T-helper 1 cell treated with Interleukin-12 subunit alpha and Interleukin-12 subunit beta and Interleukin-4 antibody, amounts not matched to agents 30 ng/mL and 1 ng/mL, for 36 hours (primary cell): ENCODE data around the gene ANKMY2. TPM values are rescaled to one million over a fixed set of nuclear protein-coding genes. Genes with fewer than 3 reads are reported as not detected.
"Not testable (repeated sequence)": the region's sequence is repeated elsewhere in the genome, so short reads cannot be mapped to it uniquely, and the experiment has no call there.

Source experiments
- intact Hi-C: fragments of 100-400 bp; cut with micrococcal nuclease; formaldehyde crosslinking; loops from one replicate; pipeline ENCODE4 v1.15.1; 2024
- total RNA-seq: library from RNA; stranded (reverse); gene quantifications from 2 replicates; pipeline ENCODE4 v1.2.3, GENCODE V29; 2022

ANKMY2 gene
- total RNA-seq, 1 donor from 2014 or later = 7.7 TPM

DNA sequence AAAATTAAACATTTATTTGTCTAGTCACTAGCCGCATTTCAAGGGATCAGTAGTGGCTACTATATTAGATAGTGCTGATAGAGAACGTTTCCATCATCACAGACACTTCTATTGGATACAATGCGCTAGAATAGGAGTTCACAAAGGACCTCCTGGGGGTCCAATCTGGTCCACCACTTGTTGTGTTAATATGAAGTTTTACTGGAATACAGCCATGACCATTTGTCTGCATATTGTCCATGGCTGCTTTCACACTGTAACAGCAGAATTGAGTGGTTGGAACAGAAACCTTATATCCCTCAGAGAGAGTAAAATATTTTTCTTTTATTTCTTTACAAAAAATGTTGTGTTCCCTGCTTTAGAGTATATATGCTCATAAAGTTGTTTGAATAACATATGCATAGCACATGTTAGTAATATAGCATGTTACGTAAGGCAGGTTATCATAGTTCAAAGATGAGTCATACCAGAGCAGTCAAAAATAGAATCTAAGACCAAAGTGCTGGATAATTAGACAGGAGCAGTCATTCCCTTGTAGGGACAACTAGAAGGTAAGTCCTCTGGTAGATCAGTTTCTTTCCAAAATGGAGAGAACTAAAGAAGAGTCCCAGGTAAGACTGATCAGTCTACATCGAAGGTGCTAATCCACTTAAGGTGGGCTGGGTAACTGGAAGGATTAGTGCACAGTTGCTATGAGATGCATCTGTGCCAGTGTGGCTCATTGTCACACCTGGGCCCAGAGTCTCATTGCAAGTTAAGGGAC, 15.3 kb upstream of the ANKMY2 start:
- intact Hi-C loops = no loop called here

DNA sequence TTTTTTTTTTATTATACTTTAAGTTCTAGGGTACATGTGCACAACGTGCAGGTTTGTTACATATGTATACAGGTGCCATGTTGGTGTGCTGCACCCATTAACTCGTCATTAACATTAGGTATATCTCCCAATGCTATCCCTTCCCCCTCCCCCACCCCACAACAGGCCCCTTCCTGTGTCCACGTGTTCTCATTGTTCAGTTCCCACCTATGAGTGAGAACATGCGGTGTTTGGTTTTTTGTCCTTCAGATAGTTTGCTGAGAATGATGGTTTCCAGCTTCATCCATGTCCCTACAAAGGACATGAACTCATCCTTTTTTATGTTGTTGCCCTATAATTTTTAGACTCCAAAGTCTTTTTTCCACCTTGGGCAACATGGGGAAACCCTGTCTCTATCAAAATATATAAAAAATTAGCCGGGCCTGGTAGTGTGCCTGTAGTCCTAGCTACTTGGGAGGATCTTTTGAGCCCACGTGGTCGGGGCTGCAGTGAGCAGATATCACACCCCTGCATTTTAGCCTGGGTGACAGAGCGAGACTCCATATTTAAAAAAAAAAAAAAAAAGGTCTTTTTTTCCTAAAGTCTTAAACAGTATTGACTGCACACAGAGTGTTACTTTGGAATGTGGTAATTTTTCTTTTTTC, 14.4 kb upstream of the ANKMY2 start:
- intact Hi-C loops = not testable (repeated sequence)

DNA sequence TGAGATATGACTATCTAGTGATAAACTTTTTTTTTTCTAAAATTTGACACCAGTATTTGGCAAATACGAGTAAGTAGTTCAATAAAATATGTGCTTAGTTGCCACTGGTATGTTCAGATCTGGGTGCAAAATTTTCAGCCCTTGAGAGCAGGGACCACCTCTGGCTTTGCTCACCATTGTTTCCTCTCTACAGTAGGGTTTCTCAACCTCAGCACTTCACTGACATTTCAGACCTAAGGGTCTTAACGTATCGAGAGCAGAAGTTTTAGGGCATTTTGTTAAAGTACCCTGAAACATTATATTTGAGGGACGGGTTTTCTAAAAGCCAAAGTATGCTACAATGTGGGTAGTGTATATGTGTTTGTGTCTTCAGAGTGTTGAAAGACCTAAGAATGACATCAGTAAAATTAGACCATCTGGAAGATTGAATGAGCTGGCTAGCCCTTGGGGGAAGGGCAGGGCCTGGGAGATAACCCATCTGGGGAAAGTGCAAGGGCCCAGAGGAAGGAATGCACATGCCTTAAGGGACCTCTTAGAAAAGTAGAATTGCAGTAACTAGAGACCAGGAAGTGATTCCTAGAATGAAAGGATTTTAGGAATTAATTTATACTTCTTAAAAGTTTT, 12.2 kb upstream of the ANKMY2 start:
- intact Hi-C loops = no loop called here

DNA sequence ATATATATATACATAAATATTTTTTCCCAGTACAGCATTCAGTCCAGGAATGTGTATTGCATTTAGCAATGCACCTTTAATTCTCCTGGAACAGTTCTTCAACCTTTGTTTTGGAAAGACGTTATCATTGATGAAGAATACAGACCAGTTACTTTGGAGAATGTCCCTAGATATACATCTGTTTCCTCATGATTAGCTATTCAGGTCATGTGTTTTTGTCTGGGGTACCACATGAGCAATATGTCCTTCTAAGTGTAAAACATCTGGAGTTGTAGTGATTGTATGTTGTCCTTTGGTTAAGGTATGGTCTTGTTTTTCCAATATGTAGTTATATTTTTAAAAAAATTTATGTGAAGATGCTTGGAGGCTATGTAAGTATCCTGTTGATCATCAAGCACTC, 10.6 kb upstream of the ANKMY2 start:
- intact Hi-C loops = no loop called here

DNA sequence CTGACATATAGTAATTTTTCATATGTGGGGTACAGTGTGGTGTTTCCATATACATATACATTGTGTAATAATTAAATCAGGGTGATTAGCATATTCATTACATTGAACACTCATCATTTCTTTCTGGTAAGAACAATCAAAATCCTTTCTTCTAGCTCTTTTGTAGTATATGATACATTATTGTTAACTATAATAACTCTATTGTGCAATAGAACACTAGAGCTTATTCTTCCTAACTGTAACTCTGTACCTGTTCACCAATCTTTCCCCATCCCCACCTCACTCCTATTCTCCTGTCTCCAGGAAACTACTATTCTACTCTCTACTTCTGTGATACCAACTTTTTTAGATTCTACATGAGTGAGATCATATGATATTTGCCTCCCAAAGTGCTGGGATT, 9.8 kb upstream of the ANKMY2 start:
- intact Hi-C loops = no loop called here

DNA sequence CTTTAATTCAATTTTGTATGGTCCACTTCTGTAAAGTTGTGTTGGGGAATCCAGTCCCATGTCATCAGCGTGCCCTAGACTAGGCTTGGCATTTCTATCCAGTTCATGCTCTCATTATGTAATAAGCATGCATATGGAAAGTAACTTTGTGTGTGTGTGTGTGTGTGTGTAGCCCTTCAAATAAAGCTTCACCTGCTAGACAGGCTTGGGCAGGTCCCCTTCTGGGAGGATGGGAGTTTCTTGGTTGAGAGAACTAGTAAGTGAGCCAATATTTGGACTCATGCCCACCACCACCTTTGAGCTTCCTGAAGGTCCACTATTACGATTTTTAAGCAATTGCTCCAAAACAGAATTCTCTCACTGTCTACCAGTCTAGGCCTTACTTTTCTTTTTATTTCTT, 7.3 kb upstream of the ANKMY2 start:
- intact Hi-C loops = no loop called here

DNA sequence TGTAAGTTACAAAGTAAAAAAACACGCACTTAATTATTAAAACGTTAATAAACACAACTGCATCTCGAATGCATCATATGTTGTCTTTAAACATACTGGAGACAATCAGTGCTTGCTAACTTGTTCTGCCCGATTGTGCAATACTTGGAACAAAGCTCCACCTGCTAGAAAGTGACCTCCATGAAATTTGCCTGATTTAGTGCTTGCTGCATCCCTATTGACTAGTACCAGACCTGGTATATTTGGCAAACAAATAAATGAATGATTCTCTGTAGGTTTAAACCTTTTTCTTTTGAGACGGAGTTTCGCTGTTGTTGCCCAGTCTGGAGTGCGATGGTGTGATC, 6.7 kb upstream of the ANKMY2 start:
- intact Hi-C loops = no loop called here

DNA sequence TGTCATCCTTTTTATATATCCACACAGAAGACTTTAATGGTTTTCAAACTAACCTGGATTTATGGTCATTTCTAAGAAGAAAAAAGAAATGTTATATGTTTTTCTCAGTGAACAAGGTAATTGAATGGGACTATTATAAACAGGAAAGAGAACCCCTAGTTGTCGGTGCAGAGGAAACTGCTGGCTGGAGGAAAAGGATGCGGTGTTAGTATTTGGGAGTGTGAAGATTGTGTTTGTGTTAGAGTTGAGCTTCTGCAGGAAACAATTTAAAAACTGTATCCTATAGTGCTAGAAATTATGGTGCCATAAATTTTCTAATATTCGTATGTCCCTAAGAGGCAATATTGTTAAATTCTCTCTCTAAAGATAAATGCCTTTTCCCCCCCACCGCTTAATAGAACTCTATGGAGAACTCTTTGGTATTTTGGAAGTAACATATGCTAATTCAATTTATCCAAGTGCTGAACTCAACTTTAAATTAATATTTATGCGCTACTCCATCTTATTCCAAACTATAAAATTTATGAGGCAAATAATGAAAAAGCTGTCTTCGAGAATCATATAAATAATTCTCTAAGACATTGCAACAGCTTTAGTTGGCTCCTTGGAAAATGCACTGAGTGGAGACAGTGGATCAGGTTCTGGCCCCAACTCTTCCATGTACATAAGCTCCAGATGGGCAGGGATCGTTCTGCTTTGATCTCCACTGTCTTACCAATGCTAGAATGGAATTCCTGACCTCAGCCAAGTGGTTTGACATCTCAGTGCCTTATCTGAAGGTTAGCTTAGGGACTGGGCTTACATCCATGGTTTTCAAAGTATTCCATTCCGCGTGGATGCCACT, 6.1 kb upstream of the ANKMY2 start:
- intact Hi-C loops = no loop called here

DNA sequence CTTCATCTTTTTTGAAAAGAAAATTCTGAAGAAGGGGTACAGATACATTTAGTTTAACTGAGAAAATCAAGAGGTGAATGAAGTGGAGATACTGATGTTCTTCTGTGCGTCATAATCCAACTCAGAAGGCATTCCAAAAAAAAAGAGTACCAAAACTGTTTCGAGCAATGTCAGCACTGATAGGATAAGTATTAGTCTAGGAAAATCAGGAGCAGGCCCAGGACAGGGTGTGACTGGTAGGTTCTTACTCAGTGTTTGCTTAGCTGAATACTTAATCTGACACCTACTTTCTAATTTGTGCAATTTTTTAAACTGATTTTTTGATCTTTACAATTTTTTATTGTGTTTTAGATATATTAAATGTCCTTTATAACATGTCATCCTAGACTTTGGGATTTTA, 4.7 kb upstream of the ANKMY2 start:
- intact Hi-C loops = no loop called here

DNA sequence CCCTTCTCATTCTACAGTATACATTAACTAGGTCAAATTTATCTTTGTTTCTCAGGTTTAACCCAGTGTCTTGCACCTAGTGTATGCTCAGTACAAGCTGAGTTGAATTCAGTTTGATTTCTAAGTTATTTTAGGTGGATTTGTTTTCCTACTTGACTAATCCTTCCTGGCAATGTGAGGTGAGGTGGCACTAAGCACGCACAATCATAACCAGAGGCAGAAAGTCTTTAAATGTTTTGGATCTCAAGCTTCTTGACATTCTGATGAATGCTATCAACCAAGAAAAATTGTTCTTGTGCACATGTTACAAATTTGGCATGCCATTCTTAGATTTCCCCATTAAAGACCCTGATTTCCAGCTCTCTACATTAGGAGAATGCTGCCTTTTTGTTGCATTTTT, 3.6 kb upstream of the ANKMY2 start:
- intact Hi-C loops = loop anchor here (5.0 kb wide), 3 partner anchors 493 to 583 kb away; no protein-coding TSS in a partner anchor

DNA sequence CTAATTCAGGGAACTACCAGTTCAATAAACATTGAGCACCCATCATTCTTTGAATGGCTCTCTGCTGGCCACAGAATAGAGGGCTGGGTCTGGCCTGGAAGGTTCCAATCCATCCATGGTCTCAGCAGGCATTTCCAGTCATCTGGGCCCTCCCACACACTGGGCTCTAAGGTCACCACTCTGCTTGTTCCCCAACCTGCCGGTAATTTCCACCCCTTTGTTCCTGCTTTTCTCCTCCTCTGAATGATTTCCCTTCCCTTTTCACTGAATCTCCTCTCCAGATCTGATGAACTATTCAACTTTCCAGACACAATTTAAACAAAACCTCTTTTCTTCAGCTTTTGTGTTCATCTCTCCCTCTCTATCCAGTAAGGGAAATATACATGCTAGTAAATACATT, 3.0 kb upstream of the ANKMY2 start:
- intact Hi-C loops = loop anchor here (5.0 kb wide), 3 partner anchors 494 to 584 kb away; no protein-coding TSS in a partner anchor

DNA sequence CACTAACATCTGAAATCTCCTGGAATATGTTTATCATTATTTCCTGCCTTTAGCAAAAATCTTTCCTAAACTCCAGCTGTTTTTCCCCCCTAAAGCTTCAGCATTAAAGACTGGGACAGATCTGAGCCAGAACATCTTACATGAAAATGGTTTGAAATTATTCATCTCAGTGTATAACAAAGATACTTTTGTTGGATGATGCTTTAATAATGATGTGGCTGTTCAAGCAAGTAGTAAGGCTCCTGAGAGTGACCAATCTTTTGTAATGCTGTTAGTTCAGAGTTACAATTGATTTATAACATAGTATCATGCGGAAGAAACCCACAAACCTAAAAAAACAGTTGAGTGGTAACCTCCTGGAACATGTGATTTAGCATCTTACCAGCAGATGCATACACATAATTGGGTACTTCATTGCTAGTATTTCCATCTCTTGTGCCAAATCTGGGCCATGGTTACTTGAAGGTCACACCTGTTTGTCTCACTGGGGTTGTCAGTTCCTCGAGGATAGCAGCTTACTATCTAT, 1.9 kb upstream of the ANKMY2 start:
- intact Hi-C loops = loop anchor here (2.0 to 5.0 kb wide), 5 partner anchors 37 to 651 kb away; partner anchors contain the start of gene AHR

DNA sequence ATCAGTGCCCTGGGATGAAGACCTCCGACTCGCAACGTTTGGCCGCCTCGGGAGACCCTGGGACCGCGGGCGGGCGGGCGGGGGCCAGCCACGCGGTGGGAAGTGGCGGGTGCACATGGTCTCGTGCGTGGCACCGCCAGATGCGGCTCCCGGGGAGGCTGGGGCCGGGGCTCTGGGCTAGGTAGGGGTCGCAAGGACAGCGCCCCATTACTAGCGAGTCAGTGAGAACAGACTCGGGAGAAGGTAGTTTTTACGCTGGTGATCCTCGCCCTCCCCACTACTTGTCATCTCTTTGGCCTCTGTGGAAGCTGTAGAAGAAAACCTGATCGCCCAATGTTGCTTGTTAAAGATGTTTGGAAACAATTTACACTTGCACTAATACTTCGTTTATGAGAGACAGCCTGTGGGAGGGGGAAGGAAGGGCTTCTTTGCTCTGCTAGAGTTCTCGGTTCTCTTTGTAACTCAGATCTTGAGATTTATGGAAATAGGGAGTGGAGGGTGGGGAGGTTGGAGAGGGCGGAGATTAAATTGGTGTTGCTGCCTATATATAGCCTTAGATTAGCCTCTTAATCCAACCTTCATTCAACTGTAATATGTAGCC, 1.0 kb upstream of the ANKMY2 start:
- intact Hi-C loops = loop anchor here (1.0 to 5.0 kb wide), 8 partner anchors 26 to 1294 kb away; partner anchors contain the start of genes AHR and SNX13

DNA sequence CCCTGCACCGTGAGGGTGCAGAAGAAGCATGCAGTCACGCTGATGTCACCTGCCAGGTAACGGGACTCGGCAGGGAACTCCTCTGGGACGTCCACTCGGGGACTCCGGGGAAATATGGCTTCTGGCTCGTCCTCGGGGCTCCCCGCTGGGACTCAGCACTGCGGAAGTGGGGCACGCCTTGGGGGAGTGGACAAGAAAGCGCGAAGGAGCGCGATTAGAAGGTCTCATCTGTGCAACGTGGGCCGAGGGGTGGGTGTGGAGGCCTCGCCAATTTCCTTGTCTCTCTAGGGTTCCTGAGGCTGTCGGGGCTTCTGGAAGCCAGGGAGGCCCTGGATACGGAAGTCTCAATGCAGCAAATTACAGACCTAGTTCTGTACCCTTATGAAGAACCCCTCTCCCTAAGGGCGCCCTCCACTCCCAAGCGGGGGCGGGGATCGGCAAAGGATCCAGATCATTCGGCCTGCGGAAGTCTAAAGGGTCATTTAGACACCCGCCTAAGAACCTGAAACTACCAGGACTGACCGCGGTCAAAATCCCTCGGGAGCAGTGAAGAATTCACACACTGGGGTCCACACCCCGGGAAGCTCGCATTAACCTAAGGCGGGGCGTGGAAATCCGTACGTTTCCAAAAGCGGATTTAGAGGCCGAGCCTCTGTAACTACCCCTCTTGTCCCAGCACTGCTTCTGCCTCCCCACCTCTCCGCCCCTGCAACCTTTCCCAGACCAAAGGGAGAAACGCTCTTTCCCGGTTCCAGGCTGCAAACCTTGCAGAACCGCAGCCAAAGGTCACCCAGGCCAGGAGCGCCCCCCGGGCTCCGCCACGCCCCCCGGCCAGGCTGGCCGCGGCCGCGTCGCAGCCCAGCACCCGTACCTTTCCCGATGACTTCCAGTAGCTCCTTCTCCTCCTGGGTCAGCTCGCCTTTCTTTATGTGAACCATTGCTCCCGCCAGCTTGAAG, 640 bp downstream of the ANKMY2 start:
- intact Hi-C loops = loop anchor here (1.0 to 5.0 kb wide), 4 partner anchors 108 to 587 kb away; partner anchors contain the start of gene TSPAN13

DNA sequence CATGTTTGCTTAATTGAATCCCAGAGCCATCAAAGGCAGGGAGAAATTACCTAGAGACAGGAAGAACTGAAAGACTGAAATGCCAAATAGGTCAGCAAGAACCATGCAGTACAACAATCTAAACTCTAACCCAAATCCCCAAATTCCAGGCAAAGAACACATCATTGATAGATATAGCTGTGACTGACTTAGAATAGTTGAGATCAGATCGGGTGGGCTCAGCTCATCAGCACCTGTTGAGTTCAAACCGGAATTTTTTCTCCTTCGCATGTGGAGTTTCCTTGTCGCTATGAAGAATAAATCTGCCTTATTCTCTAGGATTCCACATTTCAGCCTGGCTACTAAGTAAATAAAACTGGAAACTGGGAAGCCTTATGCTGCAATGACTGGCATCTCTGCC, 1.4 kb downstream of the ANKMY2 start:
- intact Hi-C loops = no loop called here

DNA sequence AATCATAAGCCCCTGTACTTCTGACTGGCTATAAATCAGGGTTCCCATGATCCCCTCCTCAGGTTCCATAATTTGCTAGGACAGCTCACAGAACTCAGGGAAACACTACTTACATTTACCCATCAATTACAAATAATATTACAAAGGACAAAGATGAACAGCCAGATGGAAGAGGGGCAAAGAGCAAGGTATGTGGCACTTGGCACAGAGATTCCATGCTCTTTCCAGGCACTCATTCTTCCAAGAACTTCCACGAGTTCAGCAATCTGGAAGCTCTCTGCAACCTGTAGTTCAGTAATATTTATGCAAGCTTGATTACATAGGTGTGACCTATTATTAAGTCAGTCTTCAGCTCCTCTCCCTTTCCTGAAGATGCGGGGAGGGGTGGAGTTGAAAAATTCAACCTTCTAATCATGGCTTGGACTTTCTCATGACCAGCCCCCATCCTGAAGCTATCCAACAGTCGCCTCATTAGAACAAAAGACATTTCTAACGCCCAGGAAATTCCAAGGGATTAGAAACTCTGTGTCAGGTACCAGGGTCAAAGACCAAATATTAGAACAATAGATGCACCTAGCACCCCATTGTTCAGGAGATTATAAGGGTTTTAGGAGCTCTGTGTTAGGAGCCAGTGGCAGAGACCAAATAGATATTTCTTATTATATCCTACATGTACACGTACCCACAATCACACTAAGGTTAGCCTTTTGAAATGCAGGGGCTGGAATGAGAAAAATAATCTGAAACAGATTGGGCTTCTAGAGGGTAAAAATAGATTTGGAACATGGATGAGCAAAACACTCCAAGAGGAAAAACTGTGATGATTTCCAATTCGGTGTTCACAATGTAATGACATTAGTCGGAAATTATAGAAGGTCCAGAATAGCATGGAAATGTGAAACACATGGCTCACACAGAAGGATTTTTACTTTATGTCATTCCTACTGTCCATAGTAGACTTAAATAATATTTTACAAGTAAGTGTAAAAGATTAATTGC, 7.0 kb downstream of the ANKMY2 start:
- intact Hi-C loops = no loop called here

DNA sequence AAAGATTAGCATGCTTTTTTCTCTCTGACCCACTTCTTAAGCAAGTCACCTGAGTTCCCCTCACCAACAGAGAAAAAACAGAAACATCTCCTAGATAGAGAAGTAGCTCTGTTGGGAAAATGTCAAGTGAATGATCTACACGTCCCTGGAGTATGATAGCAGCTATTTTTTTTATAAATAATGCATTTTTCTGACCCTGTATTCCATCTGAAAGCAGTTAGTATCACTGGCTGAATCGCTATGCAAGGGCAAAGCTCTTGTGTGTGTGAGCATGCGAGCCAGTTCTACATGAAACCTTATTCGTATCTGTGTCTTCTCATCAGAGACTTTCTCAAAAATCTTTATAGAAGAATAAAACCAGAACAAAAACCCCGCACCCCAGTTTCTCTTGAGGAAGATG, 8.2 kb downstream of the ANKMY2 start:
- intact Hi-C loops = no loop called here

DNA sequence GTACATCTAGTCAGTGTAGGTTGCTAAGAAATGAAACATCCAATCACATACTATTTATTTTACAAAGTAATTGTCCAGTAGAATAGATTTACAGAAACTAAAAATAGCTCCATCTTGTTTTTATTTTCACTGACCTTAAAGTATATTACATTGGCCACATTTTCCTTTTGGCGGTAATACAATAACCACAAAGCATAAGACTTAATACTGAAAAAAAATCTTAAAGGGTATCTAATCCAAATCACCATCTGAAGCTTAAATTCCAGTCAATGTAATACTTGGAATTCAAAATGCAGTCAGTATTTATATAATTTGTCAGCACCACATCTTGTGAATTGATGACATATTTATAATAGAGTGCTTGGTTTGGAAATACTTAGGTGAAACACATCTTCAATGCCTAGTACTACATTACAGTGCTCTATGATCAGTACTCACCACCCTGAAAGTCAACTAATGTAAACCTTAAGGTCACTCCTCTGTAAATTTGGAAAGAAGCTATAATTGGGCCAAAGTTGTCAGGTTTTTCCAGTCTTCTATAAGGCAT, 8.9 kb downstream of the ANKMY2 start:
- intact Hi-C loops = no loop called here
